Astrocyte (in vitro differentiated cells and primary cell): ENCODE results near the gene JMJD8.
"Not testable (repeated sequence)": the region's sequence is repeated elsewhere in the genome, so short reads cannot be mapped to it uniquely, and the experiment has no call there.

Experiments
- EZH2 ChIP-seq: IDR thresholded peaks from 2 replicates; pipeline ENCODE4 v1.6.1; 2012; ENCODE audit warnings: mild to moderate bottlenecking, low read length, inconsistent platforms; ENCODE audit not compliant: insufficient read depth
- TF ChIP-seq, protein P1 (sequence below): IDR thresholded peaks from 2 replicates; pipeline ENCODE4 v1.5.1; 2011; ENCODE audit warnings: low read depth, mild to moderate bottlenecking, inconsistent platforms, low read length, moderate library complexity; ENCODE audit not compliant: insufficient read depth

DNA sequence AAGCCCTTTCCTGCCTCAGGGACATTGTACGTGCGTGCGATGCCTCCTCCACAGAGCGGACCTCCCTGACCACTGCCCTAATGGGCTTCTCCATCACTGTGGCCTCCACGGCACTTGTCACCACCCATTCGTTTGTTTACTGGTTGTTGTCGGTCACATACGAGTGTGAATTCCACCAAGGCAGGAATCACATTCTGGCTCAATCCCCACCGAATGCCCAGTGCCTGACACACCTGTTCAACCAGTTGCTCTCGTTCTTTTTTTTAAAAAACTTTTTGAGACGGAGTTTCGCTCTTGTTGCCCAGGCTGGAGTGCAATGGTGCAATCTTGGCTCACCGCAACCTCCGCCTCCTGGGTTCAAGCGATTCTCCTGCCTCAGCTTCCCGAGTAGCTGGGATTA, 7.1 kb upstream of the JMJD8 start:
- TF ChIP-seq, protein P1, sequence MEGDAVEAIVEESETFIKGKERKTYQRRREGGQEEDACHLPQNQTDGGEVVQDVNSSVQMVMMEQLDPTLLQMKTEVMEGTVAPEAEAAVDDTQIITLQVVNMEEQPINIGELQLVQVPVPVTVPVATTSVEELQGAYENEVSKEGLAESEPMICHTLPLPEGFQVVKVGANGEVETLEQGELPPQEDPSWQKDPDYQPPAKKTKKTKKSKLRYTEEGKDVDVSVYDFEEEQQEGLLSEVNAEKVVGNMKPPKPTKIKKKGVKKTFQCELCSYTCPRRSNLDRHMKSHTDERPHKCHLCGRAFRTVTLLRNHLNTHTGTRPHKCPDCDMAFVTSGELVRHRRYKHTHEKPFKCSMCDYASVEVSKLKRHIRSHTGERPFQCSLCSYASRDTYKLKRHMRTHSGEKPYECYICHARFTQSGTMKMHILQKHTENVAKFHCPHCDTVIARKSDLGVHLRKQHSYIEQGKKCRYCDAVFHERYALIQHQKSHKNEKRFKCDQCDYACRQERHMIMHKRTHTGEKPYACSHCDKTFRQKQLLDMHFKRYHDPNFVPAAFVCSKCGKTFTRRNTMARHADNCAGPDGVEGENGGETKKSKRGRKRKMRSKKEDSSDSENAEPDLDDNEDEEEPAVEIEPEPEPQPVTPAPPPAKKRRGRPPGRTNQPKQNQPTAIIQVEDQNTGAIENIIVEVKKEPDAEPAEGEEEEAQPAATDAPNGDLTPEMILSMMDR, result not testable (repeated sequence)
- TF ChIP-seq EZH2, result not testable (repeated sequence)
